Umbilical cord (tissue), 2 donors: ENCODE measurements around the gene ACKR3. TPM values are rescaled to one million over a fixed set of nuclear protein-coding genes. Genes with fewer than 3 reads are reported as not detected.
A peak's percentile ranks its signal among the peaks of the same experiment; 100 is the strongest.

ENCODE experiments used
- DNase-seq: peaks from one replicate; pipeline ENCODE4 v3.0.0-alpha.2; 2015; ENCODE audit warnings: low spot score
- total RNA-seq: library from RNA; depleted of rRNA; stranded (reverse); fragments of >200 nt; gene quantifications from one replicate; pipeline ENCODE4 v1.2.3, GENCODE V29; 2014; ENCODE audit warnings: low replicate concordance; ENCODE audit not compliant: insufficient read depth

Gene ACKR3
- total RNA-seq, 1 donor from 2014 or later: 14.7 TPM

GRCh38 chr2:236568922-236569572 is 578 bp upstream of the ACKR3 start:
- peak; percentile 45 for DNase-seq

DNA sequence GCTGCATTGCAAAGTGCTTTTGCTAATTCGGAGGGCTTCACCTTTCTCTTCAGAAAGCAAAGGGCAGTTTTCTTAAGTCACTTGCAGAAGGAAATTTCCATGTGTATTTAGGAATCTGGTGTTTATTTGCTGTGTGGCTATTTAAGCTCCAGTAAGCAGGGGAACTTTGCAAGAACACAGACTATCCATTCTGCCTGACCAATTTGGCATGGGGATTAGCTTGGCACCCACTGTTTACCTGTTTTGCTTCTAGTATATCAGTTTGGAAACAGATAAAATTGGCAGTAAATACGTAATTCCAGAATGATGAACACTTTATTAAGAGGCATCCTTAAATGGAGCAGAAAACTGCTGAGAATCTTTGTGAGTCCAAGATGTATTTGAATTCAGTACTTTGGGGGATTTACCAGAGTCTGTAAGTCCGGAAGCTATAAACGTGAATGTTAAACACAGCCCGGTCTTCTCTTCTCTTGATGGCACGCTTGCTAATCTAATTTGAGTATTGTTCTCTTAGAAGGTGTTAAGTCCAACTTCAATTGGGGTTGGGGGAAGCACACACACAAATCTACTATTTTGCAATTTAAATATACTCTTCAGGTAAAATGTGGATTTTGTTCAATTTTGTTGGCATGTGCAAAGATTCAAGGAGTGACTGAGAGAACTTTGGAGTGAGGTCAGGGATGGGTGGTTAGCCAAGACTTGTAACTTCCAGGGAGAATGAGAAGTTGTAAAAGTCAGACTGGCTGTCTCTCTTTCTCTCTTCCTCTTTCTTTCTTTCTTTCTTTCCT is 650 bp downstream of the ACKR3 start:
- DNase-seq: peak; percentile 60

GRCh38 chr2:236571145-236571544 is 1.5 kb downstream of the ACKR3 start:
- DNase-seq: no peak

DNA sequence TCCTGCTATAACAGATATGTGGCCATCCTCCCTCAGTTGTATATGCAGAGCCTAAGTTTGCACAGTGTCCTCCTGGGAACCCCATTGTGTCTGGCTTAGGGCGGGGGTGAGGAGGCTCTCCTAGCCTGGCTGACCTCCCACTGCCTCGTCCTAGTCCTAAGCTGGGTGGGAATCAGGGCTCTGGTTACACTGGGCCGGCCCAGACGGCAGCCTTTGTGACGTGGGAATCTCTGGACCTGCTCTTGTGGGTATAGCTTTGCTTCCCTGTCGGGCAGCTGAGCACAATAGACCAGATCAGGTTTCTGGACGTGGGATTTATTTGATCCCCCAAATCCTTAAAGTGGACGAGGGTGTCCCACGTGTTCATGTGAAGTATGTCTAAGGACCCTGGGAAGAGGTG is 2.9 kb downstream of the ACKR3 start:
- DNase-seq: peak; percentile 74

DNA sequence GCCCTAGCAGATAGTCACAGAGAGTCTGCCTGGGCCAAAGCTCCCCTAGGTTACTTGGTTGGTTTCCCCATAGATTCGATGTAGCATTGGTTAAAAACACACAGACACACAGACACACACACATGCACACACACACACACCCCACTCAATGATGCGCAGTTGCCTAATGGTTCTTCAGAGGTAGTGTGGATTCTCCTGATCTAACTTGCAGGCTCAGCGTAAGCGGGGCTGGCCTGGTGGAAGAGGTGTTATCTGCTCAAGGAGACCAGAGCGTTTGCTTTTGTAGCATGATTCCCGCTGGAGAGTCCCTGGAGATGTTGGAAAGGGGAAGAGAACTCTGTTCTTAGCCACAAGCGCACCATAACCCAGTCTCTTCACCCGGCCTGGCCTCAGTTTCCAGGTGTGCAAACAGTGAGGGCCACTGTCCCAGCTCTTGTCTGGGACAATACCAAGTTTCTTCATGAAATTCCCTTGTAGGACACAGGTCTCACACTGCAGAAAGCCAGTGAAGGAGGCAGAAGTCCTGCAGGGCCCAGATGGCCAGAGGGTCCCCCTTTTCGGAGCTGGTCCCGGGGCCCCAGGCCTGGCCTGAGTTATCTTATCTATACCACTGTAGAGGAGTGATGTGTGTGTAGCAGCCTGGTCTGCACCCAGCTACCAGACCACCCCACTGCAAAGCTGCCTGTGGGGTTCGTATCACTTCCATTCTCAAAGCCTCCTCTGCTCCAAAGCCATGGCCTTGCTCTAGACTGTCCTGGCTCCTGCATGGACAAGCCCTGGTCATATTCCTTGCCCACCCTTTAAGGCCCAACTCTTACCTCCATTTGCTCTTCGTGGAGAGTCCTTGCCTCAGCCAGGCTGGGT is 3.7 kb downstream of the ACKR3 start:
- DNase-seq: no peak

- DNase-seq: no peak
These were observed 4.4 kb downstream of the ACKR3 start for GRCh38 chr2:236574000-236574399.

GRCh38 chr2:236574424-236575145 is 5.0 kb downstream of the ACKR3 start:
- DNase-seq: no peak

DNA sequence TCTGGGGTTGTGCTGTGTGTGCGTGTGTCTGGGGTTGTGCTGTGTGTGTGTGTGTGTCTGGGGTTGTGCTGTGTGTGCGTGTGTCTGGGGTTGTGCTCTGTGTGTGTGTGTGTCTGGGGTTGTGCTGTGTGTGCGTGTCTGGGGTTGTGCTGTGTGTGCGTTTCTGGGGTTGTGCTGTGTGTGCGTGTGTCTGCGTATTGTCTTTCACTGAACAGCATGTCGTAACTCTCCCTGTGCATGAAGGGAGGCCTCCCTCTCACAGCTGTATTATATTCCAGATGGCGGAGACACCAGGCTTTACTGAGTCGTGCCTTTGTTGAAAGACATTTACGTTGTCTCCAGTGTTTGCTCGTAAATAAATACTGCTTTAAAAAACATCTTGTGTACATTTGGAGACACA is 5.9 kb downstream of the ACKR3 start:
- DNase-seq: no peak

DNA sequence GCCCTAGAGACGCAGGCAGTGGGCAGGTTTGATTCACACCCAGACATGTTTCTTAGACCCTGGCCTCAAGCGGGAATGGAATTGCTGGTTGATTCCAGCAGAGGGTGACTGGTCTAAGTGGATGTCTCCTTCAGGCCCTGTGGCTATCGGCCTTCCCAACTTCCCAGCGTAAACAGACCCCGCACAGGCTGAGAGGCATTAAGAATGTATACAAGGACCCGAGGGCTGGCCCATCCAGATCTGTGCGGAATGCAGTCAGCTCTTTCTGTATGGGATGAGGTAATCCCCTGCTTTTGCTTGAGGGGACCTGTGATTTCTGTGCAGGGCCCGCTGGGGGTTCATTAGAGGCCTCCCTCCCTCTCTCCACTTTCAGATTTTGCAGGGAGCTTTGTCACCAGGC is 6.5 kb downstream of the ACKR3 start:
- DNase-seq: peak; percentile 63

GRCh38 chr2:236576953-236577352 is 7.3 kb downstream of the ACKR3 start:
- DNase-seq: no peak

DNA sequence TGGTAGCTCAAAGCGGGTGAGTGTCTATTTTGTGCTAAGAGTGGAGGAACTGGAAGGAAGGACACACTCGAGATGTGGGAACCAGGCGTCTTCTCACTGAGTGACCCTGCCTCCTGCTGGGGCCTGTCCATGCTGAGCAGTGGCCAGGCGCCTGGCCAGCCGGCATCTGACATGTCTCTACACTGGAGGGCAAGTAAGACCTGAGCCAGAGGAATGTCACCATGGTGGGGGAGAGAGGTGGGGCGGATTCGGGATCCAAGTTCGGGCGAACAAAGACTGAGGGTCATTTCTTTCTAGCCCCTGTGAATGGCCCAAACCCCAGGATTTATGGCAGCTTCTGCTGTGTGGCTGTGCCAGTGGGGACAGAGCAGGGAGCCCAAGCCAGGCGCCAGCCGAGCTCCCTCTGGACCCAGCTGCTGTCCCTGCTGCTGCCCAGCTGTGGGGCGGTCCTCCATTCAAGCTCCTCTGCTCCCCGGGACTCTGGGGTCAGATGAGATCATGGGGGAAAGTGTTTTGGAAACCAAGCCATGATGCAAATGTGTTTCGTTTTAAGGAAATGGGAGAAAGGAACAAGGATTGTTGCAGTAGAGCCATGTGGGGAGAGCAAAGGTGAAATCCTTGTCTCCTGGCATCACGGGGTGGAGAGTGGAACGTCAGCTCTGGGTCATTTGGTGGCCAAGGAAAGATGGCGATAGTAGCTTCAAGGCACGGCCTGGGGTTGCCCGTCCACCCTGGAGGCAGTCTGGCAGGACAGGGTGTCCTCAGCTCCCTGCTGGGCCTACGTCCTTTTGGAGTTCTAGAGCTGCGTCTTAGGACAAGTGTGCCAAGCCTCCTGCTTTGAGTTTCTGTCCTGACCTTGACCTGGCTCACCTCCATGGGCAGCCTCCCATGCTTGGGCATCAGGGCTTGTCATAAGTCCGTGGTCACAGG is 8.1 kb downstream of the ACKR3 start:
- no peak for DNase-seq

DNA sequence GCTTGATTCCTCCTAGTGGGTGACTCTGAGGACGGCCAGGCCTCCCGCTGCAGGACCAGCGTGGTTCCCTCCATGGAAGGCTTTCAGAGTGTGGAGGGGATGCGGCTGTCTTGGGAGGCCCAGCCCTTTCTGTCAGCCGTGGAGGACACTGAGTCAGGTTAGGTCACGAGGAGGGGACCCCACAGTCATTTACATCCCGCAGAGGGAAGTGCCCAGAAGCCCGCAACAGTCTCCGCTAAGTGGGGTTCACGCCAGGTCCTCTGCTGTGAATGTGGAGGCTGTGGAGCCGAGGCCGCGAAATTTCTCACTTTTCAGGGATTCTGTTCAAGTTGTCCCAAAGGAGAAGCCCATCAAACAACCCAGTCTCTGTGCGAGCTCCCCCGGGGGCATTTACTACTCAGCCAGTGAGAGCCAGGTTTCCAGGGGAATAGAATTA is 8.8 kb downstream of the ACKR3 start:
- no peak for DNase-seq

- no peak for DNase-seq
These were observed 9.6 kb downstream of the ACKR3 start for GRCh38 chr2:236579048-236579745.

GRCh38 chr2:236579746-236580315 is 10.2 kb downstream of the ACKR3 start:
- DNase-seq: no peak

GRCh38 chr2:236580746-236581355 is 11.2 kb downstream of the ACKR3 start:
- DNase-seq: no peak

DNA sequence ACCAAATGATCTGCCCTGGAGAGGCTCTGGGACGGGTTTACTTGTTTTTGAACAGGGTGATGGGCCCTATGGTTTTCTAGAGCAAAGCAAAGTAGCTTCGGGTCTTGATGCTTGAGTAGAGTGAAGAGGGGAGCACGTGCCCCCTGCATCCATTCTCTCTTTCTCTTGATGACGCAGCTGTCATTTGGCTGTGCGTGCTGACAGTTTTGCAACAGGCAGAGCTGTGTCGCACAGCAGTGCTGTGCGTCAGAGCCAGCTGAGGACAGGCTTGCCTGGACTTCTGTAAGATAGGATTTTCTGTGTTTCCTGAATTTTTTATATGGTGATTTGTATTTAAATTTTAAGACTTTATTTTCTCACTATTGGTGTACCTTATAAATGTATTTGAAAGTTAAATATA is 11.9 kb downstream of the ACKR3 start:
- DNase-seq: no peak

DNA sequence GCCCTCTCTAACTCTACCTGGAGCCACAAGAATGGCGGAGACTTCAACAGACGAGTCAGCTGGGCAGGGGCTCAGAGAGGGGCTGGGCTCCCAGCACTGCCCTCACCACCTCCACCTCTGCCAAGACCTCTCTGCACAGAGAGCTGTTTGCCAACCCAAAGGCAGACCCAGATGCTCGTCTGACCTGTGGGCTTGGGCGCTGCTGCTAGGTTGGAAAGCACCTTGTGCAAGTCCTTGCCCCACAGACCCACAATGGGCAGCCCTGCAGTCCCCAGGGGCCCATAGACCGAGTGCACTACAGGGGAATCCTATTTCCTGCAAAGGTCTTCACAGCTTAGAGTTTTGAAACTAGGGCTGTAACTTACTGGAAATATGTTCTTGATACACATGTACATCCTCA is 13.3 kb downstream of the ACKR3 start:
- no peak for DNase-seq

DNA sequence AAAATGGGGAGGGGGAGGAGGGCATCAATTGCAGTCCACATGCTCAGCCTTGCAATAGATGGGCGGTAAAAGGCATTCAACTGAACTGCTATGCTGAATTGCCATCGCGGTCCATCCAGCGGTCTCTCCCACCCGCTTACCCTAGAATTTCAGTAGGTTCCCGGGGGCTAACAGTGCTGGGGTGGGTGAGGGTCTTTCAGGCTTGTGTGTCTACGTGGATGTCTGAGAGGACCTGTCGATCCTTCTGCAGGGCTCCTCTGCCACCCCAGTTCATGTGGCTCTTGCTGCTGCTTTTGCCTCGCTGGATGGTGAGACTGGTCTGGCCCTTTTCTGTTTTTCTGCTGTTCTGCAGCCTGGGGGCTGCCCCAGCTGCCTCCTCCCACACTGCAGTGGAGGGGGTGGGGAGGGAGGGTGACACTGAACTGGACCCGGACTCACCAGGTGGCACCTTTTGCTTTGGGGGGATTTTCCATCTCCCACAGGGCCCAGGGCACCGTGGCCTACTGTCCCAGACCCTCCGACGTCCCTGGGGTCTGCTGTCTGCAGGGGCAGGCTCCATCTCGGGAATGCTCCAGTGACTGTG is 14.1 kb downstream of the ACKR3 start:
- no peak for DNase-seq
